Stimulated activated CD4-positive, alpha-beta T cell treated with anti-CD3 and anti-CD28 coated beads, Interleukin-4, amount 100 ng/mL, for 1 hour (primary cell): ENCODE measurements around the gene C2CD5.

Experiments
- DNase-seq: peaks from one replicate; pipeline ENCODE4 v3.0.0-alpha.2; 2020

Gene C2CD5

DNA sequence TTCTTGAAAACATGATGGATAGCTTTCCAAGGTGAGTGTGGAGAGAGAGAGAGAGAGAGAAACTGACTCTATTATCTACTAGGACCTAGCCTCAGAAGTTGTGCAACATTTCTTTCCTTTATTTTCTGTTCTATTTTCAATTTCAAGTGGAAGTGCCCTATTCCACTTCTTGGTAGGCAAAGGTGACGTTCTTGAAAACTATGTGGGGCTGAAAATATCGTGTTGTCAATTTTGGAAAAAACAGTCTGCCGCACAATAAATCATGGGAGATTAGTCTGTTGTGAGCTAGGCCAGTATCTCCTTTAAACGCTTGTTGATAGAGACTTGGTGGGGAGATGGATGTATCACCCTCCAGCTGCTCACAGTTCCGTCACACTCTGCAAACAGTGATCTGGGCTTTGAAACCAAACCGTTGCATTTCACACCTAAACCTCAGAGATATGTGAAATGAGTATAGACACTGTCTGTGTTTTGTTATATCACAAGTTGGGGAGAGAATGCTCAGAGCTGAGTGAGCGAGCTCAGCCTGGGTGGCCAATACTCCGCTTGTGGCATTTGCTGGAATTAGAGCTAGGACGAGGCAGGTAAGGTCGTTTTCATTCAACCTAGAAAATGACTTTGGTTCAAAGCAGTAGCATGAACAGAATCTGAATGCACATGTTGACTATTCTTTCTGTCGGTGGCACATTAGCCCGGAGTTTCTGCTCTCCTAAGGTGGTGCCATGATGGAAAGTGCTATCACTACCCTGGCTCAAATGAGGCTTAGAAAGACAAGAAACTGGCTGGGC lies 134.8 kb downstream of the C2CD5 start:
- DNase-seq: peak; percentile 13

DNA sequence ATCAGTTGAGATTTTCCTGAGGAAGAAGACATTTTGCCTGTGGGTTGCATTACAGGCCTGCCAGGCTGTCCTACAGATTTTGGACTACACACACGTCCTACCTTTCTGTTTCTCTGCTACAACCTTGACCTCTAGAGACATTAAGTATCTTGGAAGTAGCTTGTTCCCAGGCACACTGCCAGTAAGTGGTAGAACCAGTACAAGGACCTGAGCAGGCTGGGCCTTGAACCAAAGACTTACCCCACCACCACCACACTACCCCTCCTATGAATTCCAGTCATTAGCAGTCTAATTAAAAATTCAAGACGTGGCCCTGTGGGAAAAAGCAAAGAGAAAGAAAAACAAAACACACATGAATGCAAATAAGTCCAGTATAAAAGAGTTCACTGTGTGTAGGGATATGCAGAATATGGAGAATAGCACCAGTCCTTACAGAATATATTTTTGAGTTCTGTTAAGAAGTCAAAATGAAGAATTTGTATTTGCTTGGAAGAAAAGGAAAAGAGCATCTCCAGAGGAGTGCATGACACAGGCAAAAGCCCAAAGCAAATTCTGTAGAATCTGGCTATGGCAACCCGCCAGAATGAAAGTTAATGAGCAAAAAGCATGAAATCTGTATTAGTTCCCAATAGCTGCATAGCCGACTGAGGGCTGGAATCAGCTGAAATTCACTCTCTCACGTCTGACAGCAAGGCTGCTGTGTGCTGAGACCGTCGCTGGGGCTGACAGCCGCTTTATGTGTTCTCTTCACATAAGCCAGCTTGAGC lies 135.5 kb downstream of the C2CD5 start:
- DNase-seq: no peak

DNA sequence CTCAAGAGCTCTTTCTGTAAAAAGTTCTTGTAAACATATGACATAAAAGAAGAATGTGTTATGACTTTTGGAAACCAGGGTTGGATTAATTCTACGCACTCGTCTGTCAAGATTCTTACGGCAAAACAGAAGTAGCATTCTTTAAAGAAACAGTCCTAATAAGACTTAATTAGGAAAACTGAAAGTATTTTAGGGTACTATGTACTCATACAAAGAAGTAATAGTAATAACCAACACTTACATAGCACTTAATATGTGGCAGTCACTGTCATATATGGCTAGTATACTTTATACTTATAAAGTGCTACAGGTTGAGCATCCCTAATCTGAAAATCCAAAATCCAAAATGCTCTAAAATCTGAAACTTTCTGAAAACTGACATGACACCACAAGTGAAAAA lies 136.9 kb downstream of the C2CD5 start:
- DNase-seq: no peak

DNA sequence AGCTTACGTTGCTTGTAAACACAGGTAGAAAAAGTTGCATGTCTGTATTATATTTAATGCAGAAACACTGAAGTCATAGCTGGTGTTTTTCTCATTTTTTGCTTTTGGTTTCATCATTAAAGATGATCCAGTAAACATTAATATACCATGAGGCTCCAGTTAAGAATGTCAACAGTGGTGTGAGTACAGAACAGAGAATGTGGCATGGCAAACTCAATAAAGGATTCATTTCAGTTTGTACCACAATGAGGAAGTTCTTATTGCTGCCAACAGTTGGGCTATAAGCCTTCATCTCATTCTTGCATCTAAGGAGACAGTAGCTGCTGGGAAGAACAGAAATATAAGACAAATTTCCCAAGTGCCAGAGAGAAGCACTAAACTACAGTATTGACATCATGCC lies 137.7 kb downstream of the C2CD5 start:
- no peak for DNase-seq

GRCh38 chr12:22399464-22400180 lies 144.7 kb downstream of the C2CD5 start:
- DNase-seq: no peak
